Transverse colon (tissue), 4 donors: ENCODE measurements around the gene HDGFL1. TPM values are rescaled to one million over a fixed set of nuclear protein-coding genes. Genes with fewer than 3 reads are reported as not detected.

Experiments
- DNase-seq: peaks from one replicate; pipeline ENCODE4 v3.0.0-alpha.2; 2019
- H3K27ac ChIP-seq, 4 donors: fragments of 200-600 bp; sonication (generic); 2 replicates each; pipeline ENCODE4 v1.5.1; 2016 to 2018; ENCODE audit warnings: inconsistent platforms in 4 of 4
- H3K27me3 ChIP-seq: fragments of 200-600 bp; sonication (generic); 2 replicates; pipeline ENCODE4 v1.5.1; 2017; ENCODE audit warnings: inconsistent platforms
- H3K36me3 ChIP-seq, 4 donors: fragments of 200-600 bp; sonication (generic); 2 replicates each; pipeline ENCODE4 v1.5.1; 2017 to 2019; ENCODE audit warnings: inconsistent platforms in 4 of 4
- H3K4me1 ChIP-seq, 4 donors: fragments of 200-600 bp; sonication (generic); 2 replicates each; pipeline ENCODE4 v1.5.1; 2017 to 2020; ENCODE audit warnings: inconsistent platforms in 4 of 4
- H3K4me3 ChIP-seq, 4 donors: fragments of 200-600 bp; sonication (generic); 1 replicate in 1 of 4; 2 replicates in 3 of 4; pipeline versions ENCODE4 v1.5.1 to v1.6.1; 2017 to 2019; ENCODE audit warnings: inconsistent platforms in 4 of 4
- H3K9me3 ChIP-seq, 2 donors: fragments of 200-600 bp; sonication (generic); 2 replicates each; pipeline ENCODE4 v1.5.1; 2017 to 2019; ENCODE audit warnings: inconsistent platforms in 2 of 2
- CTCF ChIP-seq, 5 experiments: fragments of 200-600 bp in 3 of 5; fragments of 450-650 bp in 2 of 5; sonication (generic) in 3 of 5; IDR thresholded peaks; 1 replicate in 2 of 5; 2 replicates in 3 of 5; pipeline ENCODE4 v1.5.1; 2016 to 2017; ENCODE audit warnings: antibody characterized with exemption in 5 of 5, inconsistent platforms in 3 of 5, mild to moderate bottlenecking in 2 of 5, moderate library complexity in 1 of 5
- EP300 ChIP-seq: sonication (generic); formaldehyde crosslinking; IDR thresholded peaks from one replicate; pipeline ENCODE4 v1.6.1; 2017; ENCODE audit warnings: antibody characterized with exemption, low read depth
- POLR2A ChIP-seq: fragments of 450-650 bp; IDR thresholded peaks from one replicate; pipeline ENCODE4 v1.6.1; 2016; ENCODE audit warnings: antibody characterized with exemption, mild to moderate bottlenecking, moderate library complexity
- POLR2AphosphoS5 ChIP-seq, 3 donors: sonication (generic); formaldehyde crosslinking; IDR thresholded peaks; one replicate each; pipeline ENCODE4 v1.6.1; 2016; ENCODE audit warnings: antibody characterized with exemption in 3 of 3
- whole genome bisulfite sequencing, 2 donors: methylation state at CpG; one replicate each; pipeline ENCODE4 v1.1.5; 2018; ENCODE audit warnings: low coverage in 1 of 2; 5-methylcytosine and 5-hydroxymethylcytosine counted together
- in situ Hi-C, 4 donors: fragments of 200-750 bp; cut with MboI; loops; one replicate each; pipeline versions ENCODE4 v1.15.0 to v1.15.1; 2017; ENCODE audit warnings: low sequenced_read_pairs in 3 of 4, low pct_ligation_motif_present in 1 of 4, low pct_unique_long_range_greater_than_20kb in 1 of 4
- intact Hi-C: fragments of 100-400 bp; cut with DNase I; formaldehyde crosslinking; loops from one replicate; pipeline ENCODE4 v1.15.1; 2023; ENCODE audit warnings: low total_unique reads
- total RNA-seq, 4 donors: library from RNA; depleted of rRNA; stranded (reverse); fragments of >200 nt; gene quantifications; one replicate each; pipeline ENCODE4 v1.1.0, GENCODE V29; 2016

Gene HDGFL1
- total RNA-seq, 4 donors from 2014 or later, result not detected

- in situ Hi-C loops (no loop called here), intact Hi-C loops (no loop called here)
- no peak overlapping the region for H3K27ac ChIP-seq
Observed at GRCh38 chr6:22530506-22530905, 38.9 kb upstream of the HDGFL1 start.

DNA sequence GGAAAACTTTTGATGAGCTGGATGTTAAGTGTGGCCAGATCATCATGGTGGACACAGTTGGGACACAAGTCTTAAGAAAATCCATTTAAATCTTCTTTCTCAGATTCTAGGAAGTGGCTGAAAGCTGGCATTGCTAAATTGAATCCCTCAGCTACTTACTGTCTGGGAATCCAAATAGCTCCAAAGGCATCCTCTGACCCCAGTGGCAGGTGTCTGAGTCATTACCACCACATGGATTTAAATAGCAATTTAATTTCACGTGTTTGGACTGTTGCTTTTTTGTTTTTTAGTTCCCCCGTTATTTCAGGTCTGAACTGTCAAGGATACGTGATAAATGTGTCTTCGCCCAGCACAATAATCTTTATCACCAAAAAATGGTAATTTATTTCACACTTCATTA, 33.2 kb upstream of the HDGFL1 start:
- no peaks in the 10 kb centered on the region for H3K36me3 ChIP-seq
- no peak overlapping the region for H3K27ac ChIP-seq
- H3K27me3 ChIP-seq, result no peaks in the 10 kb centered on the region
- TF ChIP-seq CTCF (IDR thresholded peaks at IDR 0.05), result no peak
- TF ChIP-seq EP300, result no peak
- TF ChIP-seq POLR2AphosphoS5 (IDR thresholded peaks at IDR 0.05), result no peak
- TF ChIP-seq POLR2A, result no peak
- in situ Hi-C loops (no loop called here), intact Hi-C loops (no loop called here)
- H3K4me3 ChIP-seq, result no peak overlapping the region
- H3K9me3 ChIP-seq, result no peaks in the 10 kb centered on the region
- H3K4me1 ChIP-seq, result no peaks in the 10 kb centered on the region
- WGBS, 2 donors, result 86 to 88% methylated on average over 4 of the region's 4 CpGs
- DNase-seq, result no peak

More at GRCh38 chr6:22530506-22530905, 38.9 kb upstream of the HDGFL1 start:
- no peak overlapping the region for H3K4me3 ChIP-seq
- no peaks in the 10 kb centered on the region for H3K36me3 ChIP-seq
- no peaks in the 10 kb centered on the region for H3K27me3 ChIP-seq
- H3K4me1 ChIP-seq, result no peaks in the 10 kb centered on the region
- TF ChIP-seq POLR2A (no peak), CTCF (IDR thresholded peaks at IDR 0.05) (no peak), POLR2AphosphoS5 (IDR thresholded peaks at IDR 0.05) (no peak), EP300 (no peak)
- 83 to 89% methylated on average over 1 of the region's 1 CpG for WGBS, 2 donors
- H3K9me3 ChIP-seq, result no peaks in the 10 kb centered on the region
- DNase-seq, result no peak

- no peak for DNase-seq
- H3K36me3 ChIP-seq, result no peaks in the 10 kb centered on the region
- in situ Hi-C loops (no loop called here), intact Hi-C loops (no loop called here)
- H3K4me3 ChIP-seq, result no peak overlapping the region
- H3K27ac ChIP-seq, result no peak overlapping the region
- no peaks in the 10 kb centered on the region for H3K27me3 ChIP-seq
- H3K4me1 ChIP-seq, result no peaks in the 10 kb centered on the region
- TF ChIP-seq POLR2AphosphoS5 (IDR thresholded peaks at IDR 0.05) (no peak), EP300 (no peak), CTCF (IDR thresholded peaks at IDR 0.05) (no peak), POLR2A (no peak)
- no peaks in the 10 kb centered on the region for H3K9me3 ChIP-seq
Observed at GRCh38 chr6:22544476-22544875, 24.9 kb upstream of the HDGFL1 start.

DNA sequence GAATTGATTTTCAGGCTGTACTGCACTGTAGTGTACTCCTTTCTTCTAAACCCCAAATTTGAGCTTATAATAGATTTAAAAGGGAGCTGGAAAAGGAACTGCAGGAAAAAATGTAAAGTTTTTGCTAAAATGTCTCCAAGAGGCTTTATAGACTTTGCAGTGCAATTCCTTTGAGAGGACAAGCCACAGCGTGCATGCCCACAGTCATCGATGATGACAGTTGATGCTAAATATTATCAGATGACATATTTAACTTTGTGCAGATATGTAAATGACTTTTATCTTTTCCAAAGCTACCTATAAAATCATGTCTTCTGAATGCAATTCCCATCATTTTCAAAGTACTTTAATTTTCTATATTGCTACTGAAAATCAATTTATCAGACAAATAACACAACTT, 24.3 kb upstream of the HDGFL1 start:
- DNase-seq, result no peak
- in situ Hi-C loops, result no loop called here
- H3K4me1 ChIP-seq, result no peaks in the 10 kb centered on the region
- H3K27me3 ChIP-seq, result no peaks in the 10 kb centered on the region
- 90 to 95% methylated on average over 2 of the region's 2 CpGs for WGBS, 2 donors
- TF ChIP-seq POLR2AphosphoS5 (IDR thresholded peaks at IDR 0.05) (no peak), EP300 (no peak), CTCF (IDR thresholded peaks at IDR 0.05) (no peak), POLR2A (no peak)
- H3K4me3 ChIP-seq, result no peak overlapping the region
- no peak overlapping the region for H3K27ac ChIP-seq
- H3K9me3 ChIP-seq, result no peaks in the 10 kb centered on the region
- intact Hi-C loops, result no loop called here
- no peaks in the 10 kb centered on the region for H3K36me3 ChIP-seq
